Ramos (cell line): ENCODE data around the gene GSTO2.

Experiments
- in situ Hi-C: fragments of 300-500 bp; cut with MboI; formaldehyde crosslinking; loops from one replicate; pipeline ENCODE4 v1.14.3; 2022; ENCODE audit warnings: low sequenced_read_pairs; ENCODE audit not compliant: unreplicated experiment

GSTO2 gene

GRCh38 chr10:104323760-104324201, 54.8 kb downstream of the GSTO2 start:
- in situ Hi-C loops: no loop called here

- in situ Hi-C loops: no loop called here
These were observed 55.3 kb downstream of the GSTO2 start for GRCh38 chr10:104324221-104324686.

- in situ Hi-C loops: no loop called here
These were observed 55.9 kb downstream of the GSTO2 start for GRCh38 chr10:104324931-104325330.

GRCh38 chr10:104325436-104326435, 56.8 kb downstream of the GSTO2 start:
- in situ Hi-C loops: no loop called here

GRCh38 chr10:104326991-104327610, 58.1 kb downstream of the GSTO2 start:
- in situ Hi-C loops: no loop called here

GRCh38 chr10:104327745-104328645, 59.0 kb downstream of the GSTO2 start:
- in situ Hi-C loops: no loop called here

GRCh38 chr10:104328646-104328895, 59.6 kb downstream of the GSTO2 start:
- in situ Hi-C loops: no loop called here

GRCh38 chr10:104328896-104329710, 60.1 kb downstream of the GSTO2 start:
- in situ Hi-C loops: no loop called here

GRCh38 chr10:104329735-104330134, 60.8 kb downstream of the GSTO2 start:
- in situ Hi-C loops: no loop called here

- in situ Hi-C loops: no loop called here
These were observed 61.5 kb downstream of the GSTO2 start for GRCh38 chr10:104330168-104331110.

- in situ Hi-C loops: no loop called here
These were observed 62.3 kb downstream of the GSTO2 start for GRCh38 chr10:104331208-104331838.

- in situ Hi-C loops: no loop called here
These were observed 63.5 kb downstream of the GSTO2 start for GRCh38 chr10:104332243-104333031.

- in situ Hi-C loops: no loop called here
These were observed 64.2 kb downstream of the GSTO2 start for GRCh38 chr10:104333032-104333727.

- in situ Hi-C loops: no loop called here
These were observed 64.9 kb downstream of the GSTO2 start for GRCh38 chr10:104333728-104334373.

GRCh38 chr10:104334561-104334960, 65.6 kb downstream of the GSTO2 start:
- in situ Hi-C loops: no loop called here

- in situ Hi-C loops: no loop called here
These were observed 66.1 kb downstream of the GSTO2 start for GRCh38 chr10:104334965-104335650.
